ENCODE data around the gene FOXE3.

DNA sequence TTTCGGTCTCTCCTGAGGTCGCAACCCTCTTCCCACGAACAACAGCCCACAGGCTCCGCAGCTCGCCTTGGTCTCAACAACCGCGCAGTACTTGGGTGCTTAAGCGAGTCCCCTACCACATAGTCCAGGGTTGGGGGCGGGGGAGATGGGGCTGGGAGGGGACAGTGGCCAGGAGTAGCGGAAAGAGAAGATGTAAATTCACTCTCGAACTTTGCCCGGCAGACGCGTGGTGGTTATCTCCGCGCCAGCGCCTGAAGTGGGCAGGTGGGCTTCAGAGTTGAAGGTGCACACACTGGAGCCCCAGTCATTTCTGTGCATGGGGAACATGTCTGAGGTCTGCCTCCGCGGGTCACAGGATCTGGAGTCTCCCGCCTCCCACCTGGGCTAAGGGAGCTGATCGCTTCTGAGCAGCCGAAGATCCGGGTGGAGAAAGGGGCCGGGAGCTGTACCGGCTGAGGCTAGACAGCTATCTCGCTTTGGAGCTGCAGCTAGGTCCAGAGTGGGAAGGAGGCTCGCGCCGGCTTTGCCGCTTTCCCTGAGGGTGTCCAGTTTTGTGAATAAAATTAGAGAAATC lies 17.5 kb downstream of the FOXE3 start:
- TF ChIP-seq CTCF (IDR thresholded peaks at IDR 0.05; ENCODE audit: low read length) (no peak), EZH2 (optimal IDR thresholded peaks at IDR 0.05; ENCODE audit: low read depth, low read length) (no peak)
